T-cell (primary cell): ENCODE data around the gene OVOL2. TPM values are rescaled to one million over a fixed set of nuclear protein-coding genes. Genes with fewer than 3 reads are reported as not detected.
A peak's percentile ranks its signal among the peaks of the same experiment; 100 is the strongest.

ENCODE experiments used
- ATAC-seq, 4 experiments: fragments of 200-7000 bp in 3 of 4; fragments of 150-1000 bp in 1 of 4; cut with Tn5 transposase; replicated peaks in 1 of 4; 1 replicate in 3 of 4; 2 replicates in 1 of 4; pipeline ENCODE4 v1.10.0; 2021; ENCODE audit warnings: moderate library complexity in 3 of 4, mild to moderate bottlenecking in 2 of 4, moderate number of reproducible peaks in 1 of 4
- CTCF ChIA-PET, 2 donors: fragments of 300-600 bp; sonication (Branson Sonifier 250); formaldehyde crosslinking; loops; one replicate each; lab custom pipeline; 2022; ENCODE audit warnings: antibody characterized with exemption in 2 of 2; lab: Charles Lee
- POLR2A ChIA-PET, 2 donors: fragments of 300-600 bp; sonication (Branson Sonifier 250); formaldehyde crosslinking; loops; one replicate each; lab custom pipeline; 2022; ENCODE audit warnings: antibody characterized with exemption in 2 of 2; lab: Charles Lee
- DNase-seq, 35 experiments: peaks; one replicate each; pipeline versions ENCODE4 v3.0.0 to v3.0.0-alpha.2; 2013 to 2023
- H3K27ac ChIP-seq: one replicate; pipeline ENCODE4 v1.5.1; 2013; ENCODE audit warnings: low read length
- H3K27me3 ChIP-seq, 2 experiments: replicated peaks in 1 of 2; 1 replicate in 1 of 2; 2 replicates in 1 of 2; pipeline versions ENCODE4 v1.6.1 to v1.7.0; 2013; ENCODE audit warnings: low read length in 1 of 2, mixed read lengths in 1 of 2; ENCODE audit not compliant: control insufficient read depth in 2 of 2, insufficient read depth in 2 of 2; ENCODE audit errors: extremely low read depth in 1 of 2
- H3K36me3 ChIP-seq, 2 donors: 1 replicate in 1 of 2; 2 replicates in 1 of 2; pipeline versions ENCODE4 v1.6.1 to v1.7.0; 2013; ENCODE audit warnings: low read length in 1 of 2; ENCODE audit not compliant: control insufficient read depth in 2 of 2, insufficient read depth in 1 of 2; ENCODE audit errors: extremely low read depth in 1 of 2
- H3K4me1 ChIP-seq, 2 experiments: 1 replicate in 1 of 2; 2 replicates in 1 of 2; pipeline versions ENCODE4 v1.6.1 to v1.7.0; 2013; ENCODE audit warnings: low read length in 2 of 2, mixed read lengths in 1 of 2; ENCODE audit not compliant: insufficient read depth in 2 of 2, control insufficient read depth in 1 of 2; ENCODE audit errors: extremely low read depth in 1 of 2
- H3K4me3 ChIP-seq, 2 donors: 1 replicate in 1 of 2; 2 replicates in 1 of 2; pipeline versions ENCODE4 v1.5.1 to v1.7.0; 2013; ENCODE audit warnings: mild to moderate bottlenecking in 2 of 2, low read length in 1 of 2, moderate library complexity in 1 of 2; ENCODE audit not compliant: control insufficient read depth in 1 of 2; ENCODE audit errors: extremely low read depth in 1 of 2
- H3K9me3 ChIP-seq: 2 replicates; pipeline ENCODE4 v1.7.0; 2013
- H3K27ac Mint-ChIP-seq, 2 donors: one replicate each; pipeline ENCODE4 v1.8.0; 2020 to 2021; ENCODE audit warnings: mild to moderate bottlenecking in 2 of 2, mixed read lengths in 2 of 2
- H3K27me3 Mint-ChIP-seq, 2 donors: one replicate each; pipeline ENCODE4 v1.8.0; 2021 to 2022; ENCODE audit warnings: mixed read lengths in 2 of 2
- H3K36me3 Mint-ChIP-seq: one replicate; pipeline ENCODE4 v1.8.0; 2021; ENCODE audit warnings: mixed read lengths
- H3K4me1 Mint-ChIP-seq, 3 donors: one replicate each; pipeline ENCODE4 v1.8.0; 2020 to 2022; ENCODE audit warnings: mixed read lengths in 3 of 3, mild to moderate bottlenecking in 1 of 3
- H3K4me3 Mint-ChIP-seq, 3 donors: one replicate each; pipeline ENCODE4 v1.8.0; 2020 to 2022; ENCODE audit warnings: mild to moderate bottlenecking in 3 of 3, mixed read lengths in 3 of 3, moderate library complexity in 3 of 3
- H3K9me3 Mint-ChIP-seq, 3 donors: one replicate each; pipeline ENCODE4 v1.8.0; 2020 to 2022; ENCODE audit warnings: mixed read lengths in 3 of 3
- WGBS: methylation state at CpG from one replicate; pipeline ENCODE4 v1.1.5; 2013; ENCODE audit warnings: missing lambda C conversion rate; ENCODE audit not compliant: insufficient coverage; 5-methylcytosine and 5-hydroxymethylcytosine counted together
- total RNA-seq, 35 experiments: library from RNA in 6 of 35; stranded (reverse) in 6 of 35; fragments of 120-200 nt in 1 of 35; gene quantifications; one replicate each; pipeline versions ENCODE4 v1.2.1 to v1.2.4 and lab custom pipeline; 2013 to 2026

The OVOL2 gene
- total RNA-seq, 5 donors from 2014 or later (not counting 1 experiment from before 2014, with no cell fraction given): not detected

DNA sequence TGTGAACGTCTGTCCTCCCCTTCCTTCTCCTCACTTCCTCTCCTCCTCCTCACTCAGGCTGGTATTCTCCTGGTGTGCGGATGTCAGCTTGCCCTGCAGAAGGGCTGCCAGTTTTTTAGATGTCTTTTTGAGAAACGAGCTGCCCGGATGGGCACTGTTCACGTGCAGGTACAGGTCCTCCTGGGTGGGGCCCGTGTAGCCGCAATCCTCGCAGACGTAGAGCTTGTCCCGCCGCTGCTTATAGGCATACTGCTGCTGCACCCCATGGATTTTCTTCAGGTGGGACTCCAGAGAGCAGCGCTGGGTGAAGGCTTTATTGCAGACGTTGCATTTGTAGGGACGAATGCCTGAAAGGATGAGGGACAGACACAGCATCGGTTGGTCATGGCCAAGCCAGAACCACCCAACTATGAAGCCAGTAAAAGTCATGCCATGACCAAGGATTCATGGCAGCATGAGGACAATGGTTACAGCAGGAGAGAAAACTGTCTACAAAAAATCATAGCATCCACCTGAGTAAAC, 33.0 kb downstream of the OVOL2 start:
- Mint-ChIP-seq H3K27ac (no peak overlapping the region), H3K9me3 (no peaks in the 10 kb centered on the region), H3K27me3 (peaks cover 4 to 6% of the 10 kb centered on the region in 2 donors), H3K4me3 (no peak overlapping the region), H3K4me1 (no peaks in the 10 kb centered on the region), H3K36me3 (no peaks in the 10 kb centered on the region)
- 82% methylated on average over 14 of the region's 15 CpGs for WGBS
- DNase-seq (no peak), ATAC-seq (no peak)
- ChIA-PET CTCF (no interaction called here), POLR2A (no interaction called here)
- no peaks in the 10 kb centered on the region for H3K4me1 ChIP-seq
- H3K9me3 ChIP-seq: no peaks in the 10 kb centered on the region
- no peaks in the 10 kb centered on the region for H3K36me3 ChIP-seq
- H3K4me3 ChIP-seq: no peak overlapping the region
- H3K27me3 ChIP-seq: peaks cover 0 to 9% of the 10 kb centered on the region in 2 experiments
- H3K27ac ChIP-seq: no peak overlapping the region

DNA sequence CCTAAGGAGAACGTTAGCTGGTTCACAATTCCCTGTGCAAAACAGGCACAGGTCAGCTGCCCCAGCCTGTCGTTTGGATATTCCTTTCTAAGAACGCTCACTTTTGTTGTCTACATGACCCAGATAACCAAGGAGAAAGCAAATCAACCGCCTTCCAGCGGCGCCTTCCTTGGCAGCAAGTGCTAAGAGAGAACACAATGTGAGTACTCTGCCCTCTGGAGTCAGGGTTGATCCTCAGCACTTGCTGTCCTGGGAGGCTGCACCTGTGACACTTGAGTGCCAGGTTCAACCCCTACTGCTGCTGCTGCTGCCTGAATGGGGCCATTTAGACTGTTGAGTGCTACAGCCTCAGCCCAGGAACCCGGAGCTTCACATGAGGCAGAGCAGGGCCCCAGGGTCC, 36.8 kb downstream of the OVOL2 start:
- CTCF ChIA-PET: no interaction called here
- H3K27me3 Mint-ChIP-seq: peaks cover 4 to 6% of the 10 kb centered on the region in 2 donors

DNA sequence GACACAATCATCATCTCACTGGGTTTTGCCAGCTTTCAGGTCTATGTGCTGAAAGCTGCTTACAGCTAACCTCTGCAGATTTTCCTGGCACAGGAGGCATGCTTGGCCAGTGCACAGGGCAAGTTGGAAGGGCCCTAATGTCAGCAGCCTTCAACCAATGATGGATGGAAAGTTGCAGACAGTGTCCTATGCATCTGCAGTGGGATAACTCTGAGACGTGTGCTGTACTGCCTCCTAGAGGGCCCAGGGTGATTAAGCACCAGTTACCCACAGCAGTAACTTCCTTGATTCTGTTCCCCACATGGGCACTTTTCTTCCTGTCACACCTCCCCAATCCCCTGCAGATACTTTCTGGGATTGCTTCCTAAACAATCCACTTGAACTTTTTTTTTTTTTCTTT, 38.6 kb downstream of the OVOL2 start:
- peaks cover 0 to 6% of the 10 kb centered on the region in 2 experiments for H3K27me3 ChIP-seq
- no peaks in the 10 kb centered on the region for H3K36me3 ChIP-seq
- Mint-ChIP-seq H3K36me3 (no peaks in the 10 kb centered on the region), H3K4me1 (no peaks in the 10 kb centered on the region), H3K4me3 (no peak overlapping the region), H3K9me3 (no peaks in the 10 kb centered on the region), H3K27me3 (peaks cover 4 to 6% of the 10 kb centered on the region in 2 donors), H3K27ac (no peak overlapping the region)
- 0% methylated on average over 1 of the region's 1 CpG for WGBS
- CTCF ChIA-PET: no interaction called here
- H3K4me1 ChIP-seq: no peaks in the 10 kb centered on the region
- ATAC-seq (no peak), DNase-seq (peak in 1 of 35 experiments; percentile 35)
- POLR2A ChIA-PET: no interaction called here
- no peaks in the 10 kb centered on the region for H3K9me3 ChIP-seq
- H3K27ac ChIP-seq: no peak overlapping the region
- H3K4me3 ChIP-seq: no peak overlapping the region

More for the DNA sequence above, 36.8 kb downstream of the OVOL2 start:
- no peaks in the 10 kb centered on the region for H3K36me3 Mint-ChIP-seq
- H3K27ac Mint-ChIP-seq: no peak overlapping the region
- H3K27ac ChIP-seq: no peak overlapping the region
- DNase-seq (no peak), ATAC-seq (no peak)
- H3K27me3 ChIP-seq: peaks cover 0 to 6% of the 10 kb centered on the region in 2 experiments
- POLR2A ChIA-PET: no interaction called here
- no peaks in the 10 kb centered on the region for H3K36me3 ChIP-seq
- no peaks in the 10 kb centered on the region for H3K4me1 Mint-ChIP-seq
- no peak overlapping the region for H3K4me3 Mint-ChIP-seq
- no peaks in the 10 kb centered on the region for H3K4me1 ChIP-seq
- 94% methylated on average over 7 of the region's 7 CpGs for WGBS
- H3K9me3 Mint-ChIP-seq: no peaks in the 10 kb centered on the region
- no peak overlapping the region for H3K4me3 ChIP-seq
- H3K9me3 ChIP-seq: no peaks in the 10 kb centered on the region

- DNase-seq (no peak), ATAC-seq (no peak)
- Mint-ChIP-seq H3K27me3 (peaks cover 4 to 6% of the 10 kb centered on the region in 2 donors), H3K4me1 (no peaks in the 10 kb centered on the region), H3K4me3 (no peak overlapping the region), H3K27ac (no peak overlapping the region), H3K9me3 (no peaks in the 10 kb centered on the region), H3K36me3 (no peaks in the 10 kb centered on the region)
- no peaks in the 10 kb centered on the region for H3K4me1 ChIP-seq
- 91% methylated on average over 10 of the region's 10 CpGs for WGBS
- peaks cover 0 to 3% of the 10 kb centered on the region in 2 experiments for H3K27me3 ChIP-seq
- no peaks in the 10 kb centered on the region for H3K36me3 ChIP-seq
- no peak overlapping the region for H3K4me3 ChIP-seq
- POLR2A ChIA-PET: no interaction called here
- H3K27ac ChIP-seq: no peak overlapping the region
- no peaks in the 10 kb centered on the region for H3K9me3 ChIP-seq
- CTCF ChIA-PET: no interaction called here
Observed at GRCh38 chr20:18018100-18018499, 39.6 kb downstream of the OVOL2 start.

- peaks cover 0 to 3% of the 10 kb centered on the region in 2 experiments for H3K27me3 ChIP-seq
- no peaks in the 10 kb centered on the region for H3K36me3 ChIP-seq
- no peaks in the 10 kb centered on the region for H3K4me1 ChIP-seq
- ChIA-PET POLR2A (no interaction called here), CTCF (interaction anchor here in 1 of 2 donors (0.7 kb wide), 2 partner anchors 27 to 360 kb away, joined by 3 read pairs; no protein-coding TSS in a partner anchor)
- H3K9me3 Mint-ChIP-seq: no peaks in the 10 kb centered on the region
- no peak overlapping the region for H3K4me3 ChIP-seq
- no CpG with 5 or more reads among the region's 3 CpGs for WGBS
- no peak overlapping the region for H3K27ac ChIP-seq
- peaks cover 4 to 6% of the 10 kb centered on the region in 2 donors for H3K27me3 Mint-ChIP-seq
- ATAC-seq (no peak), DNase-seq (no peak)
- H3K9me3 ChIP-seq: no peaks in the 10 kb centered on the region
- no peaks in the 10 kb centered on the region for H3K36me3 Mint-ChIP-seq
- no peak overlapping the region for H3K27ac Mint-ChIP-seq
- H3K4me3 Mint-ChIP-seq: no peak overlapping the region
- no peaks in the 10 kb centered on the region for H3K4me1 Mint-ChIP-seq
Observed at GRCh38 chr20:18016772-18017171, 40.9 kb downstream of the OVOL2 start.

GRCh38 chr20:18014411-18014810, 43.3 kb downstream of the OVOL2 start:
- H3K36me3 Mint-ChIP-seq: no peaks in the 10 kb centered on the region
- no peaks in the 10 kb centered on the region for H3K27me3 Mint-ChIP-seq
- H3K4me1 Mint-ChIP-seq: no peaks in the 10 kb centered on the region
- no peaks in the 10 kb centered on the region for H3K9me3 Mint-ChIP-seq
- H3K4me1 ChIP-seq: no peaks in the 10 kb centered on the region
- H3K27ac ChIP-seq: no peak overlapping the region
- no peaks in the 10 kb centered on the region for H3K36me3 ChIP-seq
- no peak overlapping the region for H3K4me3 ChIP-seq
- ChIA-PET POLR2A (no interaction called here), CTCF (no interaction called here)
- H3K27me3 ChIP-seq: no peaks in the 10 kb centered on the region
- no peak overlapping the region for H3K27ac Mint-ChIP-seq
- H3K9me3 ChIP-seq: no peaks in the 10 kb centered on the region
- no peak overlapping the region for H3K4me3 Mint-ChIP-seq
- ATAC-seq (no peak), DNase-seq (no peak)
- WGBS: no CpG with 5 or more reads among the region's 6 CpGs

- no peak overlapping the region for H3K27ac ChIP-seq
- H3K4me1 ChIP-seq: no peaks in the 10 kb centered on the region
- H3K27ac Mint-ChIP-seq: no peak overlapping the region
- no peak for ATAC-seq
- no peaks in the 10 kb centered on the region for H3K4me1 Mint-ChIP-seq
- no peaks in the 10 kb centered on the region for H3K36me3 ChIP-seq
- H3K27me3 Mint-ChIP-seq: no peaks in the 10 kb centered on the region
- ChIA-PET CTCF (no interaction called here), POLR2A (no interaction called here)
- H3K9me3 ChIP-seq: no peaks in the 10 kb centered on the region
- no peak overlapping the region for H3K4me3 Mint-ChIP-seq
- no peak for DNase-seq
- H3K4me3 ChIP-seq: no peak overlapping the region
- peaks cover 0 to 4% of the 10 kb centered on the region in 2 experiments for H3K27me3 ChIP-seq
- H3K36me3 Mint-ChIP-seq: no peaks in the 10 kb centered on the region
- H3K9me3 Mint-ChIP-seq: no peaks in the 10 kb centered on the region
- 100% methylated on average over 2 of the region's 2 CpGs for WGBS
Observed at GRCh38 chr20:18012901-18013300, 44.8 kb downstream of the OVOL2 start.
